Measurements from ENCODE around the gene GP2.

DNA sequence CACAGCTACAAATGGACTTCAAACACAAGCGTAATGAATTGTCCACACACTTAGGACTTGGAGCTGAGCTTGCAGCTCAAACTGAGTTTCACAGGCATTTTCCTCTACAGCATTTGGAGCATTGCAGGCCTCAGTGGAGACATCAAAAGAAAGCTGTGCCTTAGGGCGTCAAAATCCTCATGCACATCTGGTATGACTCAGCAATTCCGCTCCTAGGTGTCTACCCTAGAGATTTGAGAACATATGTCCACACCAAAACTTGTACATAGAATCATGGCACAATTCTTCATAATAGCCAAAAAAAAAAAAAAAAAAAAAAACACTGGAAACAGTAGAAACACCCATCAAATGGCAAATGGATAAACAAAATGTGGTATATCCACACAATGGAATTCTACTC, 47.1 kb downstream of the GP2 start:
- TF ChIP-seq, protein P1, sequence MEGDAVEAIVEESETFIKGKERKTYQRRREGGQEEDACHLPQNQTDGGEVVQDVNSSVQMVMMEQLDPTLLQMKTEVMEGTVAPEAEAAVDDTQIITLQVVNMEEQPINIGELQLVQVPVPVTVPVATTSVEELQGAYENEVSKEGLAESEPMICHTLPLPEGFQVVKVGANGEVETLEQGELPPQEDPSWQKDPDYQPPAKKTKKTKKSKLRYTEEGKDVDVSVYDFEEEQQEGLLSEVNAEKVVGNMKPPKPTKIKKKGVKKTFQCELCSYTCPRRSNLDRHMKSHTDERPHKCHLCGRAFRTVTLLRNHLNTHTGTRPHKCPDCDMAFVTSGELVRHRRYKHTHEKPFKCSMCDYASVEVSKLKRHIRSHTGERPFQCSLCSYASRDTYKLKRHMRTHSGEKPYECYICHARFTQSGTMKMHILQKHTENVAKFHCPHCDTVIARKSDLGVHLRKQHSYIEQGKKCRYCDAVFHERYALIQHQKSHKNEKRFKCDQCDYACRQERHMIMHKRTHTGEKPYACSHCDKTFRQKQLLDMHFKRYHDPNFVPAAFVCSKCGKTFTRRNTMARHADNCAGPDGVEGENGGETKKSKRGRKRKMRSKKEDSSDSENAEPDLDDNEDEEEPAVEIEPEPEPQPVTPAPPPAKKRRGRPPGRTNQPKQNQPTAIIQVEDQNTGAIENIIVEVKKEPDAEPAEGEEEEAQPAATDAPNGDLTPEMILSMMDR (IDR thresholded peaks at IDR 0.05) = no peak
- no peak for TF ChIP-seq EP300 (IDR thresholded peaks at IDR 0.05)
- TF ChIP-seq POLR2A (IDR thresholded peaks at IDR 0.05) = no peak
